PC-3 (cell line): ENCODE results near the gene BCAR3. TPM values are rescaled to one million over a fixed set of nuclear protein-coding genes. Genes with fewer than 3 reads are reported as not detected.

Experiments
- ATAC-seq: fragments of 200-7000 bp; cut with Tn5 transposase; 2 replicates; pipeline ENCODE4 v1.9.1; 2020; ENCODE audit warnings: mild to moderate bottlenecking, moderate library complexity
- BruUV-seq: library from RNA; stranded (reverse); fragments of 400-500 nt; replicated peaks from 2 replicates; lab custom pipeline; 2021; lab: Mats Ljungman, UMichigan
- CTCF ChIA-PET: fragments of 300-600 bp; sonication (Branson Sonifier 250); formaldehyde crosslinking; loops from one replicate; lab custom pipeline; 2022; ENCODE audit warnings: antibody characterized with exemption; lab: Charles Lee
- POLR2A ChIA-PET: fragments of 300-600 bp; sonication (Branson Sonifier 250); formaldehyde crosslinking; loops from one replicate; lab custom pipeline; 2022; ENCODE audit warnings: antibody characterized with exemption; ENCODE audit not compliant: unreplicated experiment; lab: Charles Lee
- DNase-seq: peaks from one replicate; pipeline ENCODE4 v3.0.0-alpha.2; 2015
- H2AFZ ChIP-seq: fragments of 300-600 bp; sonication (generic); 2 replicates; pipeline ENCODE4 v1.6.0; 2016; ENCODE audit warnings: antibody characterized with exemption, low read length
- H3F3A ChIP-seq: fragments of 300-600 bp; sonication (generic); one replicate; pipeline ENCODE4 v1.6.0; 2017; ENCODE audit warnings: antibody characterized with exemption, low read length, control low read depth, mild to moderate bottlenecking; ENCODE audit not compliant: unreplicated experiment
- H3K27ac ChIP-seq: fragments of 300-600 bp; sonication (generic); 2 replicates; pipeline ENCODE4 v1.5.1; 2016; ENCODE audit warnings: mild to moderate bottlenecking, low read length
- H3K27me3 ChIP-seq: fragments of 300-600 bp; sonication (generic); 2 replicates; pipeline ENCODE4 v1.6.1; 2016; ENCODE audit warnings: low read length, mixed read lengths
- H3K36me3 ChIP-seq: fragments of 300-600 bp; sonication (generic); 2 replicates; pipeline ENCODE4 v1.6.1; 2016; ENCODE audit warnings: low read depth, mixed run types, low read length, mixed read lengths
- H3K4me1 ChIP-seq: fragments of 300-600 bp; sonication (generic); 2 replicates; pipeline ENCODE4 v1.5.1; 2016; ENCODE audit warnings: low read length; ENCODE audit not compliant: insufficient read depth
- H3K4me2 ChIP-seq: fragments of 300-600 bp; sonication (generic); 2 replicates; pipeline ENCODE4 v1.6.0; 2016; ENCODE audit warnings: low read length
- H3K4me3 ChIP-seq: fragments of 300-600 bp; sonication (generic); 2 replicates; pipeline ENCODE4 v1.5.1; 2016; ENCODE audit warnings: mild to moderate bottlenecking, low read length, mixed read lengths
- H3K79me2 ChIP-seq: fragments of 300-600 bp; sonication (generic); 2 replicates; pipeline ENCODE4 v1.6.1; 2017; ENCODE audit warnings: low read length, mixed read lengths
- H3K9ac ChIP-seq: fragments of 300-600 bp; sonication (generic); 2 replicates; pipeline ENCODE4 v1.6.0; 2016; ENCODE audit warnings: mild to moderate bottlenecking, low read length
- H3K9me2 ChIP-seq: fragments of 300-600 bp; sonication (generic); replicated peaks from 2 replicates; pipeline ENCODE4 v1.6.1; 2016; ENCODE audit warnings: mixed run types, low read length, mixed read lengths
- H3K9me3 ChIP-seq: fragments of 300-600 bp; sonication (generic); 2 replicates; pipeline ENCODE4 v1.6.1; 2016; ENCODE audit warnings: low read length, mixed read lengths
- H4K20me1 ChIP-seq: fragments of 300-600 bp; sonication (generic); 2 replicates; pipeline ENCODE4 v1.6.1; 2016; ENCODE audit warnings: low read length, mixed read lengths
- EZH2 ChIP-seq: fragments of 300-600 bp; sonication (generic); IDR thresholded peaks from one replicate; pipeline ENCODE4 v1.6.1; 2017; ENCODE audit warnings: antibody characterized with exemption, mild to moderate bottlenecking, low read length; ENCODE audit not compliant: unreplicated experiment
- EZH2phosphoT487 ChIP-seq: fragments of 300-600 bp; sonication (generic); IDR thresholded peaks from 2 replicates; pipeline ENCODE4 v1.6.1; 2018; ENCODE audit warnings: mild to moderate bottlenecking, antibody characterized with exemption, low read length, borderline replicate concordance
- intact Hi-C: fragments of 100-400 bp; cut with micrococcal nuclease; formaldehyde crosslinking; loops from 2 replicates; pipeline ENCODE4 v1.9.0; 2023
- total RNA-seq: library from RNA; depleted of rRNA; stranded (reverse); fragments of >200 nt; gene quantifications from 2 replicates; pipeline ENCODE4 v1.2.3, GENCODE V29; 2014
- TF ChIP-seq, protein P1 (sequence below): fragments of 300-600 bp; sonication (generic); conservative IDR thresholded peaks from 2 replicates; pipeline ENCODE4 v1.5.1; 2017; ENCODE audit warnings: antibody characterized with exemption, low read depth, mild to moderate bottlenecking, low read length

Gene BCAR3
- total RNA-seq, 1 experiment from 2014 or later, result 171 TPM

DNA sequence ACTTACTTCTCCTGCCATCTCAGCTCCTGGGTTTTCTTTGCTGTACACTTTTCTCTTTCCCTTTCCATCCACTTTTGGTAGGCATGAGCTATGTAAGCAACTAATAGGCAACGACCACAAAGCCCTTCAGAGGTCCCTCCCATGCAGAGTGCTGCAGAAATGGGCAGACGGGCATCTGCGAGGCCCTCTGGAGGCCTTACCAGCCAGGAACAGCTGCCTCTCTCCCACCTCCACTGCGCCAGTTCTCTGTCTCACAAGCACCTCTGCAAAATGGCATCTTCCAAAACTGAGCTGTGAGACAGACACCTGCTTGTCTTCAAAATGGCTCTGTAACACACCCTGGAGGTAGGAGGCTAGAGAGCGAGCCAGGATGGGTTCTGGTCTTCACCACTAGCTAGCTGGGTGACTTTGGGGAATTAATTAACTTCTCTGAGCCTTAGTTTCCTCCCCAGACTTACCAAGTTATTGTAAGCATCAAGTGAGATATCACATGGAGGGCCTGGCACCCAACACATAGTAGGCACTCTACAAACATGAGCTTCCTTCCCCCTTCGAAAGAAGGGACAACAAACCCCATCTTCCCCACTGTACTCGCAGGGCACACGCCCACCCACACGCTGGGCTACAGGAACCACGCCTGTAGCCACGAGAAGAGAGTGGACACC, 62.0 kb downstream of the BCAR3 start:
- no TSS peak for BruUV-seq
- Histone ChIP-seq H3F3A (no peaks in the 10 kb centered on the region), H2AFZ (no peak overlapping the region), H3K4me1 (peaks cover 90% of the 10 kb centered on the region), H3K27me3 (no peaks in the 10 kb centered on the region), H4K20me1 (peaks cover 85% of the 10 kb centered on the region), H3K27ac (no peak overlapping the region), H3K79me2 (peaks cover 100% of the 10 kb centered on the region), H3K9me3 (no peaks in the 10 kb centered on the region), H3K9me2 (no peaks in the 10 kb centered on the region), H3K9ac (no peak overlapping the region), H3K4me2 (no peak overlapping the region), H3K4me3 (no peak overlapping the region), H3K36me3 (peaks cover 52% of the 10 kb centered on the region)
- POLR2A ChIA-PET, result no interaction called here
- CTCF ChIA-PET, result no interaction called here
- DNase-seq (no peak), ATAC-seq (no peak)
- intact Hi-C loops, result no loop called here
- TF ChIP-seq, protein P1, sequence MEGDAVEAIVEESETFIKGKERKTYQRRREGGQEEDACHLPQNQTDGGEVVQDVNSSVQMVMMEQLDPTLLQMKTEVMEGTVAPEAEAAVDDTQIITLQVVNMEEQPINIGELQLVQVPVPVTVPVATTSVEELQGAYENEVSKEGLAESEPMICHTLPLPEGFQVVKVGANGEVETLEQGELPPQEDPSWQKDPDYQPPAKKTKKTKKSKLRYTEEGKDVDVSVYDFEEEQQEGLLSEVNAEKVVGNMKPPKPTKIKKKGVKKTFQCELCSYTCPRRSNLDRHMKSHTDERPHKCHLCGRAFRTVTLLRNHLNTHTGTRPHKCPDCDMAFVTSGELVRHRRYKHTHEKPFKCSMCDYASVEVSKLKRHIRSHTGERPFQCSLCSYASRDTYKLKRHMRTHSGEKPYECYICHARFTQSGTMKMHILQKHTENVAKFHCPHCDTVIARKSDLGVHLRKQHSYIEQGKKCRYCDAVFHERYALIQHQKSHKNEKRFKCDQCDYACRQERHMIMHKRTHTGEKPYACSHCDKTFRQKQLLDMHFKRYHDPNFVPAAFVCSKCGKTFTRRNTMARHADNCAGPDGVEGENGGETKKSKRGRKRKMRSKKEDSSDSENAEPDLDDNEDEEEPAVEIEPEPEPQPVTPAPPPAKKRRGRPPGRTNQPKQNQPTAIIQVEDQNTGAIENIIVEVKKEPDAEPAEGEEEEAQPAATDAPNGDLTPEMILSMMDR, result peak; percentile 35
- no peak for TF ChIP-seq EZH2

DNA sequence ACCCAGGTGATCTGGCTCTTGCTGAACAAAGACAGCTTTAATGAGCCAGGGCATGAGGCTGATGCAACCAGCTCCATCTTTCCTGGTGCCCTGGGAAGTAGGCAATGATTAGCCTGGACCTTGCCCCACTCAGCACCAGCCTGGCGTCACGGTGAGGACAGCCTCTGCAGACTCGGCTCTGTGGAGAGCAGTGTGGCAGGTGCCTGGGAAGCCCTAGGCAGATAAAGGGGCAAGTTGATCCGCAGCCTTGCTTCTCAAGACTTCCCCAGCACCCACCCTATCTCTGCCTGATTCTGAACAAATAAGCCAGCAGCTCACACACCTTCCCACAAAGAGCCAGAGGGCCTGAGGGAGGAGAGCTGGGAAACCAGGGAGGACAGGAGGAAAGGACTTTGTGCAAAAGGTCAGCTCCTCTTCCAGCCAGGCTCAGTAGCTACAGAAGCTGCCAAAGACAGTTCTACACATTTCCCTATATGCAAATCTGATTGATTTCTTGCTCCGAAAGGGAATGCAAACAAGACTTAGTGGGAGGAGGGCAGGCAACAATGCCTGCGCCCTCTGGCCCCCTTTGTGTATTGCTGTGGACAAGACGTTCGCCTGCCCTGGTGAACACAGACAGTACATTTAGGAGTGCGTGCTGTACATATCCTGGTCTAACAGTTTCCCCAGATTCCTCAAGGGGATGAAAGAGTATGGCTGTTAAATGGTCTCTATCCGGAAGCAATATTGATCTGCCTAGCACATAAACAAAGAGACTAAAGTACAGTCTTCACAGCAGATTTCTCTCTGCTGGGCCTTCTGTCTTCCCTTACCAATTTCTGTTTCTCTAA, 63.8 kb downstream of the BCAR3 start:
- no peaks in the 10 kb centered on the region for H3K9me2 ChIP-seq
- peak overlapping the region; percentile 2 for H3K4me2 ChIP-seq
- H3K36me3 ChIP-seq, result peaks cover 59% of the 10 kb centered on the region
- H3K27me3 ChIP-seq, result no peaks in the 10 kb centered on the region
- no peak overlapping the region for H2AFZ ChIP-seq
- peaks cover 100% of the 10 kb centered on the region for H3K79me2 ChIP-seq
- H4K20me1 ChIP-seq, result peaks cover 87% of the 10 kb centered on the region
- no peak for DNase-seq
- POLR2A ChIA-PET, result no interaction called here
- no peak for ATAC-seq
- CTCF ChIA-PET, result no interaction called here
- no peaks in the 10 kb centered on the region for H3F3A ChIP-seq
- intact Hi-C loops, result no loop called here
- H3K27ac ChIP-seq, result peak overlapping the region; percentile 52
- H3K4me3 ChIP-seq, result no peak overlapping the region
- no TSS peak for BruUV-seq
- TF ChIP-seq, protein P1, result no peak
- TF ChIP-seq EZH2 (no peak), EZH2phosphoT487 (no peak)
- no peak overlapping the region for H3K9ac ChIP-seq
- H3K9me3 ChIP-seq, result no peaks in the 10 kb centered on the region
- peaks cover 82% of the 10 kb centered on the region for H3K4me1 ChIP-seq
